T47D (cell line): ENCODE measurements around the gene ARHGEF19.
A peak's percentile ranks its signal among the peaks of the same experiment; 100 is the strongest.

ENCODE experiments used
- DNase-seq, 2 experiments: peaks; one replicate each; pipeline versions ENCODE4 v3.0.0 to v3.0.0-alpha.2; 2011 to 2012; ENCODE audit warnings: low read depth in 1 of 2, low spot score in 1 of 2
- JUND ChIP-seq: IDR thresholded peaks from 2 replicates; pipeline ENCODE4 v1.6.1; 2012; ENCODE audit warnings: low read depth
- in situ Hi-C: cut with HindIII; loops from 2 replicates; pipeline ENCODE4 v1.10.0; 2016; ENCODE audit warnings: low sequenced_read_pairs, low pct_unique_long_range_greater_than_20kb

Gene ARHGEF19

GRCh38 chr1:16211824-16212223, 628 bp downstream of the ARHGEF19 start:
- no peak for DNase-seq
- TF ChIP-seq JUND, result no peak
- in situ Hi-C loops, result no loop called here

GRCh38 chr1:16210581-16210980, 1.9 kb downstream of the ARHGEF19 start:
- TF ChIP-seq JUND, result no peak
- in situ Hi-C loops, result no loop called here
- DNase-seq, result no peak

GRCh38 chr1:16209847-16210407, 2.5 kb downstream of the ARHGEF19 start:
- no peak for DNase-seq
- no peak for TF ChIP-seq JUND
- in situ Hi-C loops, result no loop called here

- DNase-seq, result no peak
- TF ChIP-seq JUND, result no peak
- in situ Hi-C loops, result no loop called here
These were observed 3.2 kb downstream of the ARHGEF19 start for GRCh38 chr1:16209132-16209846.

GRCh38 chr1:16208270-16208987, 4.0 kb downstream of the ARHGEF19 start:
- in situ Hi-C loops, result no loop called here
- no peak for TF ChIP-seq JUND
- DNase-seq, result no peak

GRCh38 chr1:16207318-16208269, 4.9 kb downstream of the ARHGEF19 start:
- no peak for TF ChIP-seq JUND
- in situ Hi-C loops, result no loop called here
- no peak for DNase-seq

GRCh38 chr1:16206547-16207317, 5.7 kb downstream of the ARHGEF19 start:
- in situ Hi-C loops, result no loop called here
- TF ChIP-seq JUND, result no peak
- peak; percentile 79 to 97 for DNase-seq

- in situ Hi-C loops, result no loop called here
These were observed 6.4 kb downstream of the ARHGEF19 start for GRCh38 chr1:16205891-16206546.

GRCh38 chr1:16205334-16205671, 7.1 kb downstream of the ARHGEF19 start:
- DNase-seq, result no peak
- in situ Hi-C loops, result no loop called here
- TF ChIP-seq JUND, result no peak

More at GRCh38 chr1:16205891-16206546, 6.4 kb downstream of the ARHGEF19 start:
- no peak for TF ChIP-seq JUND
- DNase-seq, result no peak

GRCh38 chr1:16204634-16205333, 7.7 kb downstream of the ARHGEF19 start:
- TF ChIP-seq JUND, result no peak
- no peak for DNase-seq

GRCh38 chr1:16204216-16204615, 8.2 kb downstream of the ARHGEF19 start:
- in situ Hi-C loops, result no loop called here
- DNase-seq, result no peak
- TF ChIP-seq JUND, result no peak

More at GRCh38 chr1:16204634-16205333, 7.7 kb downstream of the ARHGEF19 start:
- in situ Hi-C loops, result no loop called here
